ENCODE results near the gene CD7.

- TF ChIP-seq YY1 (IDR thresholded peaks at IDR 0.05; ENCODE audit: low read depth) = no peak
- TF ChIP-seq CTCF (IDR thresholded peaks at IDR 0.05) = no peak
- TF ChIP-seq GABPA (IDR thresholded peaks at IDR 0.05; ENCODE audit: low read depth) = no peak
- TF ChIP-seq SMC3 (IDR thresholded peaks at IDR 0.05; ENCODE audit: low read depth, low read length) = no peak
- TF ChIP-seq TAF1 (IDR thresholded peaks at IDR 0.05; ENCODE audit: borderline replicate concordance, low read depth, low read length) = no peak
- no peak for TF ChIP-seq TEAD4 (IDR thresholded peaks at IDR 0.05; ENCODE audit: borderline replicate concordance, insufficient read depth)
- TF ChIP-seq POLR2AphosphoS5 (IDR thresholded peaks at IDR 0.05; ENCODE audit: low read depth, low read length) = no peak
Observed at GRCh38 chr17:82350182-82351030, 33.0 kb upstream of the CD7 start.

Data from SK-N-SH (cell line).